Epithelial cell of proximal tubule (primary cell): ENCODE measurements around the gene TRIM10. TPM values are rescaled to one million over a fixed set of nuclear protein-coding genes. Genes with fewer than 3 reads are reported as not detected.
A peak's percentile ranks its signal among the peaks of the same experiment; 100 is the strongest.

ENCODE experiments used
- DNase-seq: peaks from one replicate; pipeline ENCODE4 v3.0.0-alpha.2; 2011; ENCODE audit warnings: low read depth
- H3K4me3 ChIP-seq: 2 replicates; pipeline ENCODE4 v1.5.1; 2011; ENCODE audit warnings: low read depth, mild to moderate bottlenecking, low read length
- total RNA-seq: library from RNA; depleted of rRNA; stranded (reverse); fragments of >200 nt; gene quantifications from 2 replicates; pipeline ENCODE4 v1.2.3, GENCODE V29; 2015
- TF ChIP-seq, protein P1 (sequence below): conservative IDR thresholded peaks from 2 replicates; pipeline ENCODE4 v1.5.1; 2012; ENCODE audit warnings: low read depth, mild to moderate bottlenecking, low read length

The TRIM10 gene
- total RNA-seq, 1 donor from 2014 or later = not detected

DNA sequence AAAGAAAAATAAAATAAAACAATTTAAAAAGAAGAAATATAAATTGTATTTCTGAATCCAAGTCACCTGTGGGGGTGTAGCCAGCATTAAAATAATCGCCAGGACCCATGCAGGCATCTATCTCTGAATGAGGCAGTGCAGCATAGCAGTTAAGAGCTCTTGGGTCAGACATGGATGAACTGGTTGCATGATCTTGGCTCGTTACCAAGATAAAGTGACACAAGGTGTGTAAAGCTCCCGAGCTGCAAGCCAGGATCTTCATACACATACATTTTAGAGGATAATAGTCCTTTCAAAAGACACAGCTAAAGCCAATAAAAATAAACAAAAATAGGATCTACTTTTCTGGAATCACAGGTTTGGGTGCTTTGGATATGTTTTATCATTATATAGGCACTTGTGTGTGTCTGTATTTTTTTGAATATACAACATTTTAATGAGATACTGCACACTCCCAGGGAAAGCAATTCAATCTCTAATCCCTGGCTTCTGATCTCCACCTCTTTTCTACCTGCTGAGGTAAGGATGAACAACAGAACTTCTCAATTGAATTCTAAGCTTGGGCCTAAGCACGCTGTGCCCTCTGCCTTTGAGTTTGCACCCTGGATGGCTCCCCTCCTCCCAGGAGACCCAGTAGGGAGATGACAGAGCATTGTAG, 8.9 kb downstream of the TRIM10 start:
- DNase-seq = no peak
- no peak overlapping the region for H3K4me3 ChIP-seq
- TF ChIP-seq, protein P1, sequence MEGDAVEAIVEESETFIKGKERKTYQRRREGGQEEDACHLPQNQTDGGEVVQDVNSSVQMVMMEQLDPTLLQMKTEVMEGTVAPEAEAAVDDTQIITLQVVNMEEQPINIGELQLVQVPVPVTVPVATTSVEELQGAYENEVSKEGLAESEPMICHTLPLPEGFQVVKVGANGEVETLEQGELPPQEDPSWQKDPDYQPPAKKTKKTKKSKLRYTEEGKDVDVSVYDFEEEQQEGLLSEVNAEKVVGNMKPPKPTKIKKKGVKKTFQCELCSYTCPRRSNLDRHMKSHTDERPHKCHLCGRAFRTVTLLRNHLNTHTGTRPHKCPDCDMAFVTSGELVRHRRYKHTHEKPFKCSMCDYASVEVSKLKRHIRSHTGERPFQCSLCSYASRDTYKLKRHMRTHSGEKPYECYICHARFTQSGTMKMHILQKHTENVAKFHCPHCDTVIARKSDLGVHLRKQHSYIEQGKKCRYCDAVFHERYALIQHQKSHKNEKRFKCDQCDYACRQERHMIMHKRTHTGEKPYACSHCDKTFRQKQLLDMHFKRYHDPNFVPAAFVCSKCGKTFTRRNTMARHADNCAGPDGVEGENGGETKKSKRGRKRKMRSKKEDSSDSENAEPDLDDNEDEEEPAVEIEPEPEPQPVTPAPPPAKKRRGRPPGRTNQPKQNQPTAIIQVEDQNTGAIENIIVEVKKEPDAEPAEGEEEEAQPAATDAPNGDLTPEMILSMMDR = no peak

DNA sequence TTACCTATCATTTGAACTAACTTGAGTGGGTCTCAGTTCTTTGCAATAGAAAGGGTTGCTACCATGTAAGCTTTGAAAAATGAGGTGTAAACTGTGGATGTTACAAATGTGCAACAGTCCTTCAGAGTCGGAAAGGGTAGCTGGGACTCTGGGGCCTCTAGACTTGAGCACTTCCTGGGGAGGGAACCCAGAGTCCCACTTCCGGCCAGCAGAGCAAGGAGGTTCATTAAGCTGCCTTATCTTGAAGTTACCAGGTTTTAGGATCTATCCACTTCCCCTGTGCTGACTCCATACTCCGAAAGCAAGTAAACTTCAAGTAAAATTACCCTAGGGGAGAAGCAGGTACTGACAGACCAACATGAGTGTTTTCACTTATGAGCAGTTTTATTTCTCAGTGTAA, 9.4 kb downstream of the TRIM10 start:
- H3K4me3 ChIP-seq = no peak overlapping the region
- TF ChIP-seq, protein P1 = no peak
- DNase-seq = no peak

DNA sequence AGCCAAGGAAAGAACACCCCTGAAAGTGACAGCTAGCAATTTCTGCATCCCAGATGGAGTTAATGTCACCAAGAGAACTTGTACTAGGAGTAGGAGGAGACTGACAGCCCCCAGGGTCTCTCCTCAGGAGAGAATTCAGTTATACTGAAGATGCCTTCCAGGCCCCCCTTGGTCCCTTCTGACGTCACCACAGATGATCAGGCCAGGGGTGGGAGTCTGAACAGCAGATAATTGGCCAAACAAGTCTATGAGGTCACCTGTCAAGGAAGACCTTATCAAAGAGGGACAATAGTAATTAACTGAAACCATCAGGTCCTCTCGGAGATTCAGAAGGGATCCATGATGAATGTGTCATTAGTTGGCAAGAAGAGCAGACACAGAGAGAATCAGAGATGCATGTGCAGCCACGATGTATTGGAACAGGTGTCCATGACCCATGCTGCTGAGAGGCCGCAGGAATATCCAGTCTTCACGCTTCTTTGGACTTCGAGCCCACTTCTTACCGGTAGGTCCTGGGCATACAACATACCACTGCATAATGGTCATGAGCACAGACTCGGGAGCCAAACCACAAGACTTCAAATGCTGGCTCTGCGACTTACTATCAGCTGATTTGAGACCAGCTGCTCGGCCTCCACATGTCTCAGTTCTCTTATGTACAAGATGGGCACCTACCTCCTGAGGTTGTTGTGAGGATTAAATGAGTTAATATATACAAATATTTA, 10.2 kb downstream of the TRIM10 start:
- TF ChIP-seq, protein P1 = no peak
- no peak overlapping the region for H3K4me3 ChIP-seq
- peak; percentile 48 for DNase-seq

DNA sequence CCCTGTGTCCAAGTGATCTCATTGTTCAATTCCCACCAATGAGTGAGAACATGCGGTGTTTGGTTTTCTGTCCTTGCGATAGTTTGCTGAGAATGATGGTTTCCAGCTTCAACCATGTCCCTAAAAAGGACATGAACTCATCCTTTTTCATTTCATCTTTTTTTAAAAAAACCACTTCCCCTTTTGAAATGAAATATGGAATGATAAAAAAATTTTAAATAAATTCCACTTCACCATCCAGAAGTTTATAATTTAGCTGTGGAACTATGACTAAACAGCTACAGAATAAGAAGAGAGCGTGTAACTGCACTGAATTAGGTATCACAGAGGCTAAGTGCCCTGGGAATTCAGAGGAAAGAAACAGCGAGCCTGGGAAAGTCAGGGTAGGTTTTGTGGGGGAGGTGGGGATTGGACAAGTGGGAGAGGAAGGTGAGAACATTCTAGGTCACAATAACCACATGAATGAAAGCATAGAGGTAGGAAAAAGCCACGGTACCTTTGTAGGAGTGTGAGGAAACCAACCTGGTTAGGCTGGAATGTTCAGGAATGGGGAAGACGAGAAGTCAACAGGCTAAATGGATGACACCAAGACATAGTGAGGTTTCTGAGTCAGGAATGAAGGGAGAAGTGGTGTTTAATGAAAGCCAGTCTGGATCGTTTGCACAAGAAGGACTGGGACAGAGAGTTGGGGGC, 11.0 kb downstream of the TRIM10 start:
- TF ChIP-seq, protein P1 = no peak
- no peak overlapping the region for H3K4me3 ChIP-seq
- no peak for DNase-seq

DNA sequence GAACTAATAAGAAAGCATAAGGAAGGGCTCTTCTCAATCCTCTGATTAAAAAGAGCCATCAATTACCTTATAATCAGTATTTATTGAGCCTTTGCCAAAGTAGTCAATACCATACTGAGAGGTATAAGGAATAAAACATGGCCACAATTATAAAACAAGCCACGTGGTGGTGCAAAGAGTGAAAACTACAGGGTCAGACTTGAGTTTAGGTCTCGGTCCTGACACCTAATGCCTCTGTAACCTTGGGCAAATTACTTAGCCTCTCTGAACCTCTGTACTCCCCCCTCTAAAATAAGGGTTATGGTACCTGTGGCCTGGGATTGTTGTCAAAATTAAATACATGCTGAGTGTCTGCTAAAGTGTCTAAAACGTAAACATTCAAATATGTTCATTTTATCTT, 11.8 kb downstream of the TRIM10 start:
- no peak for DNase-seq
- H3K4me3 ChIP-seq = no peak overlapping the region
- TF ChIP-seq, protein P1 = no peak

DNA sequence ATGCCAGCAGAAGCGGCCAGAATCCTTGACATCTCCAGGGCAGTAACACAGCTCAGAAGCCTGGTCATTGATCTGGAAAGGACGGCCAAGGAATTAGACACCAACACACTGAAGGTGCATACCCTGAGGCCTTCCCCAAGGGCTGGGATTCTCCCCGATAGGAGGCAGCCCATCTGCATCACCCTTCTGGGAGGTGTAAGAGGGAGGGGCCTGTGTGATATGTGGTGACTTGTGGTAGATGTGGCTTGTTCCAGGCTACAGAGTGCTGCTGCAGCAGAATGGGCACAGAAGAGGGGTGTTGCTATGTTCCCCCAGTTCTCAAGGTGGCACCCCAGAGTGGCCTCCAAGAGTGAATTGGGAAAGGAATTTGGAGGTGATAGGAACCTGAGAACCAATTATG, 13.9 kb downstream of the TRIM10 start:
- DNase-seq = no peak
- TF ChIP-seq, protein P1 = no peak
- H3K4me3 ChIP-seq = no peak overlapping the region

DNA sequence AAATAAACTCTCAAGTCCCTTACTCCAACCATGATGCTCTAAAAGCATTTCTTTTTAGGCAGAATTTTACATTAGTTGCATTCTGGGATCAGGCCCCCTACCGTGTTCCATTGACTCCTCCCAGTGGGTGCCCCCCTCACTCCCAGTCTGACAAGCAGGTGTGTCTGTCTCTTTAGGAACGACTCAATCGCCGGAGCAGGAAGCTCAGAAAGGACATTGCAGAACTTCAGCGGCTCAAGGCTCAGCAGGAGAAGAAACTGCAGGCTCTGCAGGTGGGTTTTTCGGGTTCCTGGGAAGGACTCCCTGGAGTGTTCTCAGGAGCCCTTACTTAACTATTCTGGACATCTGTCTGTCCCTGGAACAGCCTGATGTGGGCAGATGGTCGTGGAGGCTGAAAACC, 15.2 kb downstream of the TRIM10 start:
- TF ChIP-seq, protein P1 = no peak
- DNase-seq = no peak
- no peak overlapping the region for H3K4me3 ChIP-seq
